Naive thymus-derived CD8-positive, alpha-beta T cell (primary cell): ENCODE results near the gene PPP1R8. TPM values are rescaled to one million over a fixed set of nuclear protein-coding genes. Genes with fewer than 3 reads are reported as not detected.
A peak's percentile ranks its signal among the peaks of the same experiment; 100 is the strongest.
"Not testable (repeated sequence)": the region's sequence is repeated elsewhere in the genome, so short reads cannot be mapped to it uniquely, and the experiment has no call there.

Experiments used
- ATAC-seq, 2 donors: fragments of 150-1000 bp; cut with Tn5 transposase in 1 of 2; sonication (Bioruptor Pico), chemical (Tn5 transposase) in 1 of 2; 1 replicate in 1 of 2; 2 replicates in 1 of 2; pipeline ENCODE4 v1.10.0; 2021; ENCODE audit warnings: mild to moderate bottlenecking in 2 of 2, moderate library complexity in 2 of 2
- POLR2A ChIA-PET: fragments of 350-600 bp; sonication (Branson Sonifier 250); formaldehyde crosslinking; loops from one replicate; lab custom pipeline; 2021; ENCODE audit warnings: antibody characterized with exemption; lab: Charles Lee
- DNase-seq, 10 donors: peaks; one replicate each; pipeline versions ENCODE4 v3.0.0 to v3.0.0-alpha.2; 2020 to 2022
- H3K27ac Mint-ChIP-seq, 10 donors: one replicate each; pipeline ENCODE4 v1.8.0; 2020 to 2022; ENCODE audit warnings: mild to moderate bottlenecking in 10 of 10, mixed read lengths in 10 of 10, moderate library complexity in 4 of 10, inconsistent platforms in 1 of 10
- H3K27me3 Mint-ChIP-seq, 5 donors: one replicate each; pipeline ENCODE4 v1.8.0; 2021 to 2022; ENCODE audit warnings: mixed read lengths in 5 of 5
- H3K36me3 Mint-ChIP-seq, 3 donors: one replicate each; pipeline ENCODE4 v1.8.0; 2020 to 2022; ENCODE audit warnings: mixed read lengths in 3 of 3, mild to moderate bottlenecking in 2 of 3, inconsistent platforms in 1 of 3
- H3K4me1 Mint-ChIP-seq, 4 donors: one replicate each; pipeline ENCODE4 v1.8.0; 2021 to 2022; ENCODE audit warnings: mixed read lengths in 4 of 4
- H3K4me3 Mint-ChIP-seq, 10 donors: one replicate each; pipeline ENCODE4 v1.8.0; 2020 to 2022; ENCODE audit warnings: mild to moderate bottlenecking in 10 of 10, mixed read lengths in 10 of 10, moderate library complexity in 6 of 10, inconsistent platforms in 1 of 10
- H3K9me3 Mint-ChIP-seq, 9 donors: one replicate each; pipeline ENCODE4 v1.8.0; 2020 to 2022; ENCODE audit warnings: mixed read lengths in 9 of 9, mild to moderate bottlenecking in 3 of 9, inconsistent platforms in 1 of 9, moderate library complexity in 1 of 9
- polyA plus RNA-seq, 3 donors: library from polyadenylated mRNA; unstranded; fragments of 300-500 nt; fragmentation: Illumina TruSeq; gene quantifications; one replicate each; pipeline ENCODE4 v1.2.3, GENCODE V29; 2021
- total RNA-seq, 8 experiments: library from RNA in 2 of 8; stranded (reverse) in 2 of 8; gene quantifications; one replicate each; pipeline ENCODE4 v1.2.3 and lab custom pipeline; 2021 to 2026

PPP1R8 gene
- total and polyA plus RNA-seq, 5 experiments from 2014 or later = 27.8 to 42.5 (median 37.8) TPM

DNA sequence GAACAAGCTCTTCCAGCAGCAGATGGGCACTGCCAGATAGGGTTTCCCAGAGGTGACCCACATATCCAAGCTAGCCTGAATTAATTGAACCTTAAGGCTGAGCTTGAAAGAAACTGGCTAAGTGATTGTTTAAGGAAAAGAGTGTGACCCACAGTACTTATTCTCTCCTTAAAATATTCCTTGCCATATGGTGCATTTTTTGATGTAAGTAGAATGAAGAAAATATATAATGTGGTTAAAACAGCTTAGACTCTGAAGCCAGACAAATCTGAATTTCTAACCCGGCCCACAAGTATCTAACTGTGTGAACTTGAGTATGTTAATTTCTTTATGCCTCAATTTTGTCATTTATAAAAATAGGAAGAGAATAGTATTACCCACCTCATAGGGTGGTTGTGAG is 4.9 kb downstream of the PPP1R8 start:
- no peak for ATAC-seq

GRCh38 chr1:27849951-27850350 is 19.4 kb downstream of the PPP1R8 start:
- Mint-ChIP-seq H3K27ac (peak overlapping the region in 4 of 10 donors; percentile 4 to 72 (median 38)), H3K4me3 (no peak overlapping the region), H3K36me3 (peaks cover 0 to 65% (median 25%) of the 10 kb centered on the region in 3 donors), H3K4me1 (no peaks in the 10 kb centered on the region), H3K27me3 (no peaks in the 10 kb centered on the region), H3K9me3 (no peaks in the 10 kb centered on the region)
- ATAC-seq = no peak
- DNase-seq = no peak
- POLR2A ChIA-PET = interaction anchor here (0.6 to 0.7 kb wide), 2 partner anchors 24 to 239 kb away, joined by 4 to 5 read pairs; partner anchors contain the start of gene EYA3

More for the DNA sequence above, 4.9 kb downstream of the PPP1R8 start:
- H3K27ac Mint-ChIP-seq = peak overlapping the region in 2 of 10 donors; percentile 32 to 43
- POLR2A ChIA-PET = interaction anchor here (0.6 kb wide), 1 partner anchor 69 kb away, joined by 4 read pairs; no protein-coding TSS in a partner anchor
- H3K36me3 Mint-ChIP-seq = peaks cover 0 to 64% (median 3%) of the 10 kb centered on the region in 3 donors
- H3K27me3 Mint-ChIP-seq = no peaks in the 10 kb centered on the region
- no peak for DNase-seq
- no peaks in the 10 kb centered on the region for H3K9me3 Mint-ChIP-seq
- H3K4me1 Mint-ChIP-seq = peaks cover 11 to 48% (median 35%) of the 10 kb centered on the region in 4 donors
- H3K4me3 Mint-ChIP-seq = no peak overlapping the region

DNA sequence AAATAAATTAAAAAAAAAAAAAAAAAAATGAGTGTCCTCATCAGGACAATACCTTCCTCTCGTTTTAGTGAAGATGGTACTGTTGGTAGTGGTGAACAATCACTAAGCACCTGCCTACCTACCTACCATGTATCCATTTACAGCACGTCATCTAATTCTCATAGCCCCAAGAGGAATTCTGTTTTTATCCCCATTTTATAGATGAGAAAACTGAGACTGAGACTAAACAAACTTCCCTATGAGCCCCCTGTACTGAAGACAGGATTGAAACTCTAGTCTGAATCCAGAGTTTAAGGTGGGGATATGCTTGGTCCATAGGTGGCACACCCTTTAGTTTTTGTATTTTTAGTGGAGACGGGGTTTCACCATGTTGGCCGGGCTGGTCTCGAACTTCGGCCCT is 24.5 kb downstream of the PPP1R8 start:
- Mint-ChIP-seq H3K36me3 (peaks cover 0 to 18% (median 12%) of the 10 kb centered on the region in 3 donors), H3K9me3 (no peaks in the 10 kb centered on the region)
- POLR2A ChIA-PET = no interaction called here

GRCh38 chr1:27856561-27857343 is 26.2 kb downstream of the PPP1R8 start:
- Mint-ChIP-seq H3K36me3 (peaks cover 0 to 2% (median 2%) of the 10 kb centered on the region in 3 donors), H3K4me3 (no peak overlapping the region), H3K4me1 (peaks cover 11 to 25% (median 14%) of the 10 kb centered on the region in 4 donors), H3K9me3 (no peaks in the 10 kb centered on the region), H3K27ac (peak overlapping the region in 2 of 10 donors; percentile 24 to 35), H3K27me3 (no peaks in the 10 kb centered on the region)
- POLR2A ChIA-PET = interaction anchor here (0.7 to 1.6 kb wide), 6 partner anchors 9 to 125 kb away, joined by 3 to 13 read pairs (median 4); no protein-coding TSS in a partner anchor
- ATAC-seq (no peak), DNase-seq (no peak)

More for the DNA sequence above, 24.5 kb downstream of the PPP1R8 start:
- Mint-ChIP-seq H3K4me1 (peaks cover 7 to 18% (median 14%) of the 10 kb centered on the region in 4 donors), H3K27me3 (no peaks in the 10 kb centered on the region), H3K4me3 (no peak overlapping the region), H3K27ac (no peak overlapping the region)
- DNase-seq = no peak
- ATAC-seq = no peak

DNA sequence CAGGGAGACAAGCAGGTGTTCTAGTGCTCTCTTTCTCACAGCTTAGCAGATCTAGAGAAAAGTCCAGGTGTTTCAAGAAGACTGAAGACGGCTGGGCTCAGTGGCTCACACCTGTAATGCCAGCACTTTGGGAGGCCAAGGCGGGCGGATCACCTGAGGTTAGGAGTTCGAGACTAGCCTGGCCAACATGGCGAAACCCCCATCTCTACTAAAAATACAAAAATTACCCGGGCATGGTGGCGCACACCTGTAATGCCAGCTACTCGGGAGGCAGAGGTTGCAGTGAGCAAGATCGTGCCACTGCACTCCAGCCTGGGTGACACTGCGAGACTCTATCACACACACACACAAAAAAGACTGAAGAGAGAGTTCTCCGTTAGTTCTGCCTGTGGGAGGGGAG is 27.0 kb downstream of the PPP1R8 start:
- H3K27ac Mint-ChIP-seq, H3K4me3 Mint-ChIP-seq, ATAC-seq, H3K36me3 Mint-ChIP-seq, H3K9me3 Mint-ChIP-seq, DNase-seq, H3K27me3 Mint-ChIP-seq: not testable (repeated sequence)
- H3K4me1 Mint-ChIP-seq = peaks cover 11 to 28% (median 15%) of the 10 kb centered on the region in 4 donors
- POLR2A ChIA-PET = interaction anchor here (0.8 to 1.6 kb wide), 3 partner anchors 83 to 123 kb away, joined by 3 to 13 read pairs (median 5); no protein-coding TSS in a partner anchor

- POLR2A ChIA-PET = interaction anchor here (0.6 to 1.8 kb wide), 5 partner anchors 11 to 122 kb away, joined by 3 to 13 read pairs (median 5); no protein-coding TSS in a partner anchor
- Mint-ChIP-seq H3K36me3 (no peaks in the 10 kb centered on the region), H3K4me1 (peaks cover 18 to 35% (median 21%) of the 10 kb centered on the region in 4 donors), H3K27ac (peak overlapping the region in 5 of 10 donors; percentile 35 to 78 (median 53)), H3K4me3 (peak overlapping the region in 7 of 10 donors; percentile 2 to 68 (median 49)), H3K9me3 (no peaks in the 10 kb centered on the region), H3K27me3 (no peaks in the 10 kb centered on the region)
- peak; percentile 98 for ATAC-seq
- DNase-seq = peak; percentile 68 to 92 (median 82)
These were observed 27.7 kb downstream of the PPP1R8 start for GRCh38 chr1:27858072-27858948.

- no peaks in the 10 kb centered on the region for H3K36me3 Mint-ChIP-seq
- peaks cover 21 to 43% (median 26%) of the 10 kb centered on the region in 4 donors for H3K4me1 Mint-ChIP-seq
- ATAC-seq (no peak), DNase-seq (no peak)
- peak overlapping the region in 1 of 10 donors; percentile 14 for H3K27ac Mint-ChIP-seq
- no peaks in the 10 kb centered on the region for H3K9me3 Mint-ChIP-seq
- POLR2A ChIA-PET = interaction anchor here (0.6 to 1.8 kb wide), 3 partner anchors 10 to 82 kb away, joined by 5 to 6 read pairs (median 5); no protein-coding TSS in a partner anchor
- H3K4me3 Mint-ChIP-seq = peak overlapping the region in 4 of 10 donors; percentile 11 to 52 (median 36)
- no peaks in the 10 kb centered on the region for H3K27me3 Mint-ChIP-seq
These were observed 28.5 kb downstream of the PPP1R8 start for GRCh38 chr1:27858949-27859576.

DNA sequence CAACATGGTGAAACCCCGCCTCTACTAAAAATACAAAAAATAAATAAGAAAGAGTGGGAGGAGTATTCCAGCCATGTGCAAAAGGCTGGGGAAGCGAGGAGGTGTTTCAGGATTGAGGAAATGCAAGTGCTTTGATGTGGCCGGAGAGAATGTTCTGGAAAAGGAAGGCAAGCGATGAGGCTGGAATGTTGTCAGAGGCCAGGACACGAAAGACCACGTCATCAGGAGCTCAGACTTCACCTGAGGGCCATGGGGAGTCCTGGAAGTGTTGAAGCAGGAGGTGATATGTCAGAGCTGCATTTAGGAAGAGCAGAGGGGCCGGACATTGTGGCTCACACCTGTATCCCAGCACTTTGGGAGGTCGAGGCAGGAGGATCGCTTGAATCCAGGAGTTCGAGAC is 30.9 kb downstream of the PPP1R8 start:
- POLR2A ChIA-PET = no interaction called here
- Mint-ChIP-seq H3K27ac (peak overlapping the region in 2 of 10 donors; percentile 48 to 56), H3K27me3 (no peaks in the 10 kb centered on the region)

DNA sequence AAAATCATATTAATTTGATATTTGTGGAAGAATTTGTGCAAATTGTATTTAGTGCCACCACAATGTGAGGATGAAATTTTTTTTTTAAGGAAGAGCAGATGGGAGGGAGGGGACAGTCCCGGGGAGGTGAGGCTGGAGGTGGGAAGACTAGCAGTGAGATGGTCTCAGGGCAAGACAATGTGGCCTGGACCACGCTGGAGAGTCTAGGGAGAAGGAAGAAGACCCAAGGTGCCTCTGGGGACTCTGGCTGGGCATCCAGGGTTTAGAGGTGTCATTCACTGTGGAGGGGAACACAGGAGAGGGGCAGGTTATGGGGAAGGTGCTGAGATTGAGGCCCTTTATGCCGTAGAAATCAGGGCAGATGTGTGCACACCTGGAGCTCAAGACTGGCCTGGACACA is 31.4 kb downstream of the PPP1R8 start:
- Mint-ChIP-seq H3K36me3 (no peaks in the 10 kb centered on the region), H3K4me1 (peaks cover 25 to 62% (median 35%) of the 10 kb centered on the region in 4 donors), H3K27me3 (no peaks in the 10 kb centered on the region), H3K9me3 (no peaks in the 10 kb centered on the region), H3K4me3 (no peak overlapping the region), H3K27ac (peak overlapping the region in 4 of 10 donors; percentile 24 to 83 (median 42))
- POLR2A ChIA-PET = no interaction called here
- DNase-seq (no peak), ATAC-seq (no peak)

More for the DNA sequence above, 30.9 kb downstream of the PPP1R8 start:
- DNase-seq (no peak), ATAC-seq (no peak)
- Mint-ChIP-seq H3K4me1 (peaks cover 24 to 61% (median 34%) of the 10 kb centered on the region in 4 donors), H3K36me3 (no peaks in the 10 kb centered on the region), H3K4me3 (no peak overlapping the region), H3K9me3 (no peaks in the 10 kb centered on the region)

- peak overlapping the region in 9 of 10 donors; percentile 1 to 76 (median 36) for H3K27ac Mint-ChIP-seq
- POLR2A ChIA-PET = interaction anchor here (0.8 to 2.0 kb wide), 4 partner anchors 10 to 27 kb away, joined by 3 to 7 read pairs (median 4); partner anchors contain the start of gene THEMIS2
- DNase-seq = no peak
- H3K4me3 Mint-ChIP-seq = peak overlapping the region in 3 of 10 donors; percentile 3 to 20 (median 8)
- ATAC-seq = no peak
- no peaks in the 10 kb centered on the region for H3K9me3 Mint-ChIP-seq
- no peaks in the 10 kb centered on the region for H3K27me3 Mint-ChIP-seq
- no peaks in the 10 kb centered on the region for H3K36me3 Mint-ChIP-seq
- H3K4me1 Mint-ChIP-seq = peaks cover 27 to 66% (median 35%) of the 10 kb centered on the region in 4 donors
These were observed 32.3 kb downstream of the PPP1R8 start for GRCh38 chr1:27862671-27863537.

- ATAC-seq = no peak
- Mint-ChIP-seq H3K4me1 (peaks cover 24 to 65% (median 35%) of the 10 kb centered on the region in 4 donors), H3K27ac (peak overlapping the region in 5 of 10 donors; percentile 29 to 76 (median 40)), H3K27me3 (no peaks in the 10 kb centered on the region), H3K4me3 (no peak overlapping the region), H3K36me3 (no peaks in the 10 kb centered on the region), H3K9me3 (no peaks in the 10 kb centered on the region)
- no peak for DNase-seq
- POLR2A ChIA-PET = interaction anchor here (0.8 to 2.0 kb wide), 5 partner anchors 10 to 57 kb away, joined by 3 to 7 read pairs (median 4); partner anchors contain the start of gene THEMIS2
These were observed 32.9 kb downstream of the PPP1R8 start for GRCh38 chr1:27863538-27863915.
